GM06990 (cell line): ENCODE data around the gene NSUN3.

Source experiments
- DNase-seq: peaks from one replicate; pipeline ENCODE4 v3.0.0-alpha.2; 2011; ENCODE audit not compliant: insufficient read length; ENCODE audit errors: extremely low read depth
- H3K27me3 ChIP-seq: replicated peaks from 2 replicates; pipeline ENCODE4 v1.6.0; 2011; ENCODE audit warnings: low read length; ENCODE audit not compliant: control insufficient read depth, insufficient read depth
- H3K36me3 ChIP-seq: 2 replicates; pipeline ENCODE4 v1.5.1; 2011; ENCODE audit warnings: low read length; ENCODE audit not compliant: control insufficient read depth, insufficient read depth
- H3K4me3 ChIP-seq: replicated peaks from 2 replicates; pipeline ENCODE4 v1.5.1; 2011; ENCODE audit warnings: low read depth, mild to moderate bottlenecking, control low read depth, low read length
- CTCF ChIP-seq: IDR thresholded peaks from 2 replicates; pipeline ENCODE4 v1.5.1; 2011; ENCODE audit warnings: low read length, control low read depth, mild to moderate bottlenecking, inconsistent platforms; ENCODE audit not compliant: insufficient read depth, poor library complexity, severe bottlenecking

The NSUN3 gene

GRCh38 chr3:94065122-94065521 is 2.3 kb downstream of the NSUN3 start:
- no peak for DNase-seq
- Histone ChIP-seq H3K27me3 (no peaks in the 10 kb centered on the region), H3K36me3 (peaks cover 3% of the 10 kb centered on the region), H3K4me3 (no peak overlapping the region)
- TF ChIP-seq CTCF, result no peak

- Histone ChIP-seq H3K27me3 (no peaks in the 10 kb centered on the region), H3K36me3 (peaks cover 3% of the 10 kb centered on the region), H3K4me3 (no peak overlapping the region)
- no peak for DNase-seq
- TF ChIP-seq CTCF, result no peak
Observed at GRCh38 chr3:94065819-94066480, 3.1 kb downstream of the NSUN3 start.

- Histone ChIP-seq H3K4me3 (no peak overlapping the region), H3K36me3 (peaks cover 3% of the 10 kb centered on the region), H3K27me3 (no peaks in the 10 kb centered on the region)
- TF ChIP-seq CTCF, result no peak
- DNase-seq, result no peak
Observed at GRCh38 chr3:94066506-94067500, 3.9 kb downstream of the NSUN3 start.

GRCh38 chr3:94069194-94069813 is 6.4 kb downstream of the NSUN3 start:
- TF ChIP-seq CTCF, result peak; percentile 28
- Histone ChIP-seq H3K27me3 (no peaks in the 10 kb centered on the region), H3K4me3 (no peak overlapping the region), H3K36me3 (peaks cover 3% of the 10 kb centered on the region)
- DNase-seq, result no peak

- no peak for DNase-seq
- TF ChIP-seq CTCF, result no peak
- peaks cover 3% of the 10 kb centered on the region for H3K36me3 ChIP-seq
- no peaks in the 10 kb centered on the region for H3K27me3 ChIP-seq
- H3K4me3 ChIP-seq, result no peak overlapping the region
Observed at GRCh38 chr3:94070341-94070911, 7.6 kb downstream of the NSUN3 start.
